ENCODE data around the gene EYA2.

DNA sequence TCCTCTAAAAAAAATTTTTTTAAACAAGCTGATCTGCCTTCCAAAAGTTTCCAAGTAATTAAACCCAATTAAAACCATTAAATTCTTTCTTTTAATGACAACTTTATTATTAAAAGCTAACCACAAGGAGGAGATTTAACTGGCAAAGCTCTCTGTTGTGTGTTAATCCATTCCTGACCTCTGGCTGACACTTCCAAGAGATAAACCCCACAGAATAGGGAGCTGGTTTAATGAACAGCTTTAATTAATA, 230.8 kb downstream of the EYA2 start:
- TF ChIP-seq, protein P1, sequence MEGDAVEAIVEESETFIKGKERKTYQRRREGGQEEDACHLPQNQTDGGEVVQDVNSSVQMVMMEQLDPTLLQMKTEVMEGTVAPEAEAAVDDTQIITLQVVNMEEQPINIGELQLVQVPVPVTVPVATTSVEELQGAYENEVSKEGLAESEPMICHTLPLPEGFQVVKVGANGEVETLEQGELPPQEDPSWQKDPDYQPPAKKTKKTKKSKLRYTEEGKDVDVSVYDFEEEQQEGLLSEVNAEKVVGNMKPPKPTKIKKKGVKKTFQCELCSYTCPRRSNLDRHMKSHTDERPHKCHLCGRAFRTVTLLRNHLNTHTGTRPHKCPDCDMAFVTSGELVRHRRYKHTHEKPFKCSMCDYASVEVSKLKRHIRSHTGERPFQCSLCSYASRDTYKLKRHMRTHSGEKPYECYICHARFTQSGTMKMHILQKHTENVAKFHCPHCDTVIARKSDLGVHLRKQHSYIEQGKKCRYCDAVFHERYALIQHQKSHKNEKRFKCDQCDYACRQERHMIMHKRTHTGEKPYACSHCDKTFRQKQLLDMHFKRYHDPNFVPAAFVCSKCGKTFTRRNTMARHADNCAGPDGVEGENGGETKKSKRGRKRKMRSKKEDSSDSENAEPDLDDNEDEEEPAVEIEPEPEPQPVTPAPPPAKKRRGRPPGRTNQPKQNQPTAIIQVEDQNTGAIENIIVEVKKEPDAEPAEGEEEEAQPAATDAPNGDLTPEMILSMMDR (IDR thresholded peaks at IDR 0.05; ENCODE audit: poor library complexity): no peak
- no peak for TF ChIP-seq EZH2phosphoT487 (IDR thresholded peaks at IDR 0.05; ENCODE audit: low read depth, severe bottlenecking, unreplicated experiment)

Data from hepatocyte (in vitro differentiated cells).